Activated naive CD4-positive, alpha-beta T cell treated with anti-CD3 and anti-CD28 coated beads, Interleukin-2, amount 50 U/mL, for 24 hours (primary cell): ENCODE data around the gene DRC7.

Source experiments
- H3K27ac Mint-ChIP-seq: one replicate; pipeline ENCODE4 v1.8.0; 2021; ENCODE audit warnings: mild to moderate bottlenecking, mixed read lengths
- H3K27me3 Mint-ChIP-seq: one replicate; pipeline ENCODE4 v1.8.0; 2021; ENCODE audit warnings: mixed read lengths
- H3K36me3 Mint-ChIP-seq: one replicate; pipeline ENCODE4 v1.8.0; 2021; ENCODE audit warnings: mixed read lengths
- H3K4me1 Mint-ChIP-seq: one replicate; pipeline ENCODE4 v1.8.0; 2021; ENCODE audit warnings: mixed read lengths
- H3K4me3 Mint-ChIP-seq: one replicate; pipeline ENCODE4 v1.8.0; 2021; ENCODE audit warnings: mild to moderate bottlenecking, mixed read lengths
- H3K9me3 Mint-ChIP-seq: one replicate; pipeline ENCODE4 v1.8.0; 2021; ENCODE audit warnings: mixed read lengths

Gene DRC7

GRCh38 chr16:57752581-57753447 lies 58.2 kb downstream of the DRC7 start:
- no peaks in the 10 kb centered on the region for H3K4me1 Mint-ChIP-seq
- H3K9me3 Mint-ChIP-seq: no peaks in the 10 kb centered on the region
- H3K27me3 Mint-ChIP-seq: no peaks in the 10 kb centered on the region
- H3K27ac Mint-ChIP-seq: no peak overlapping the region
- no peak overlapping the region for H3K4me3 Mint-ChIP-seq
- no peaks in the 10 kb centered on the region for H3K36me3 Mint-ChIP-seq

GRCh38 chr16:57753448-57754353 lies 59.1 kb downstream of the DRC7 start:
- Mint-ChIP-seq H3K4me3 (no peak overlapping the region), H3K27me3 (no peaks in the 10 kb centered on the region), H3K36me3 (no peaks in the 10 kb centered on the region), H3K9me3 (no peaks in the 10 kb centered on the region), H3K4me1 (no peaks in the 10 kb centered on the region), H3K27ac (no peak overlapping the region)

GRCh38 chr16:57754354-57755060 lies 59.9 kb downstream of the DRC7 start:
- no peaks in the 10 kb centered on the region for H3K9me3 Mint-ChIP-seq
- no peak overlapping the region for H3K4me3 Mint-ChIP-seq
- no peaks in the 10 kb centered on the region for H3K27me3 Mint-ChIP-seq
- H3K27ac Mint-ChIP-seq: no peak overlapping the region
- H3K36me3 Mint-ChIP-seq: no peaks in the 10 kb centered on the region
- no peaks in the 10 kb centered on the region for H3K4me1 Mint-ChIP-seq

GRCh38 chr16:57755061-57755684 lies 60.6 kb downstream of the DRC7 start:
- Mint-ChIP-seq H3K27me3 (no peaks in the 10 kb centered on the region), H3K9me3 (no peaks in the 10 kb centered on the region)

GRCh38 chr16:57755726-57756423 lies 61.3 kb downstream of the DRC7 start:
- no peaks in the 10 kb centered on the region for H3K9me3 Mint-ChIP-seq
- H3K4me1 Mint-ChIP-seq: no peaks in the 10 kb centered on the region
- H3K36me3 Mint-ChIP-seq: no peaks in the 10 kb centered on the region
- H3K27me3 Mint-ChIP-seq: no peaks in the 10 kb centered on the region
- H3K4me3 Mint-ChIP-seq: no peak overlapping the region
- no peak overlapping the region for H3K27ac Mint-ChIP-seq

More at GRCh38 chr16:57755061-57755684, 60.6 kb downstream of the DRC7 start:
- H3K4me1 Mint-ChIP-seq: no peaks in the 10 kb centered on the region
- no peak overlapping the region for H3K27ac Mint-ChIP-seq
- H3K4me3 Mint-ChIP-seq: no peak overlapping the region
- H3K36me3 Mint-ChIP-seq: no peaks in the 10 kb centered on the region

GRCh38 chr16:57756424-57757325 lies 62.1 kb downstream of the DRC7 start:
- H3K36me3 Mint-ChIP-seq: no peaks in the 10 kb centered on the region
- H3K27me3 Mint-ChIP-seq: no peaks in the 10 kb centered on the region
- no peak overlapping the region for H3K27ac Mint-ChIP-seq
- H3K4me1 Mint-ChIP-seq: no peaks in the 10 kb centered on the region
- H3K4me3 Mint-ChIP-seq: no peak overlapping the region
- H3K9me3 Mint-ChIP-seq: no peaks in the 10 kb centered on the region

- H3K4me1 Mint-ChIP-seq: no peaks in the 10 kb centered on the region
- H3K27ac Mint-ChIP-seq: no peak overlapping the region
- no peak overlapping the region for H3K4me3 Mint-ChIP-seq
- H3K27me3 Mint-ChIP-seq: no peaks in the 10 kb centered on the region
- H3K36me3 Mint-ChIP-seq: no peaks in the 10 kb centered on the region
- H3K9me3 Mint-ChIP-seq: no peaks in the 10 kb centered on the region
These were observed 62.8 kb downstream of the DRC7 start for GRCh38 chr16:57757326-57757786.

GRCh38 chr16:57757883-57758282 lies 63.3 kb downstream of the DRC7 start:
- no peaks in the 10 kb centered on the region for H3K36me3 Mint-ChIP-seq
- H3K4me3 Mint-ChIP-seq: no peak overlapping the region
- H3K9me3 Mint-ChIP-seq: no peaks in the 10 kb centered on the region
- no peak overlapping the region for H3K27ac Mint-ChIP-seq
- H3K4me1 Mint-ChIP-seq: no peaks in the 10 kb centered on the region
- H3K27me3 Mint-ChIP-seq: no peaks in the 10 kb centered on the region

- peak overlapping the region; percentile 41 for H3K27ac Mint-ChIP-seq
These were observed 63.9 kb downstream of the DRC7 start for GRCh38 chr16:57758331-57759117.

GRCh38 chr16:57759131-57759530 lies 64.5 kb downstream of the DRC7 start:
- Mint-ChIP-seq H3K9me3 (no peaks in the 10 kb centered on the region), H3K4me1 (no peaks in the 10 kb centered on the region), H3K4me3 (no peak overlapping the region), H3K27me3 (no peaks in the 10 kb centered on the region), H3K27ac (no peak overlapping the region), H3K36me3 (no peaks in the 10 kb centered on the region)

More at GRCh38 chr16:57758331-57759117, 63.9 kb downstream of the DRC7 start:
- Mint-ChIP-seq H3K9me3 (no peaks in the 10 kb centered on the region), H3K4me1 (no peaks in the 10 kb centered on the region), H3K27me3 (no peaks in the 10 kb centered on the region), H3K36me3 (no peaks in the 10 kb centered on the region), H3K4me3 (no peak overlapping the region)

- Mint-ChIP-seq H3K4me3 (no peak overlapping the region), H3K4me1 (no peaks in the 10 kb centered on the region), H3K27me3 (no peaks in the 10 kb centered on the region), H3K36me3 (no peaks in the 10 kb centered on the region), H3K9me3 (no peaks in the 10 kb centered on the region), H3K27ac (no peak overlapping the region)
These were observed 65.1 kb downstream of the DRC7 start for GRCh38 chr16:57759541-57760356.

GRCh38 chr16:57760357-57761160 lies 66.0 kb downstream of the DRC7 start:
- Mint-ChIP-seq H3K4me3 (no peak overlapping the region), H3K4me1 (no peaks in the 10 kb centered on the region), H3K36me3 (no peaks in the 10 kb centered on the region), H3K27ac (no peak overlapping the region), H3K27me3 (no peaks in the 10 kb centered on the region), H3K9me3 (no peaks in the 10 kb centered on the region)
